SU-DHL-6 (cell line): ENCODE data around the gene MS4A3.

Source experiments
- CTCF ChIP-seq: fragments of 200-600 bp; sonication (generic); IDR thresholded peaks from one replicate; pipeline ENCODE4 v1.5.1; 2017; ENCODE audit warnings: antibody characterized with exemption, mild to moderate bottlenecking, low read length, moderate library complexity; ENCODE audit not compliant: insufficient read depth, poor library complexity, severe bottlenecking
- EZH2phosphoT487 ChIP-seq: fragments of 200-600 bp; sonication (generic), shearing (Covaris generic); conservative IDR thresholded peaks from 2 replicates; pipeline ENCODE4 v1.6.1; 2018; ENCODE audit warnings: mild to moderate bottlenecking, antibody characterized with exemption, low read length, moderate library complexity, mixed read lengths

DNA sequence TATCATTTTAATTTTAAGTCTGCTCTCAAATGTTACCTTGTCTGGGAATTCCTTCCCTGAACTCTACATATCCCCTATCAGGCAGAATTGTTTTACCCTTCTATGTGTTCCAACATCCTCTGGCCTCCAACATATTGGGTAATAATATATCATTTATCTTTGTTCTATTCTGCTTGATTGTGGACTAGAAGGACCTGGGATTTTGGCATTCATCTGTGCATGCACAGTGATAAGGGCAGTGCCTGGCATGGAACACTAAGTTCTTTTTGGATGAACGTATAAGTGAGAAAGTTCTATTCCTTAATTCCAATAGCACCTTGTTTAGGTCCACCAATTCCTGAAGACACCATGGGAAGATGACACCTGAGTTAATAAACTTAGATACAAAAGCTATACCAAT is 30.8 kb downstream of the MS4A3 start:
- TF ChIP-seq CTCF (no peak), EZH2phosphoT487 (no peak)
